ENCODE results near the gene DCXR. TPM values are rescaled to one million over a fixed set of nuclear protein-coding genes. Genes with fewer than 3 reads are reported as not detected.

Gene DCXR
- total RNA-seq, 1 donor from 2014 or later: 36.5 TPM

DNA sequence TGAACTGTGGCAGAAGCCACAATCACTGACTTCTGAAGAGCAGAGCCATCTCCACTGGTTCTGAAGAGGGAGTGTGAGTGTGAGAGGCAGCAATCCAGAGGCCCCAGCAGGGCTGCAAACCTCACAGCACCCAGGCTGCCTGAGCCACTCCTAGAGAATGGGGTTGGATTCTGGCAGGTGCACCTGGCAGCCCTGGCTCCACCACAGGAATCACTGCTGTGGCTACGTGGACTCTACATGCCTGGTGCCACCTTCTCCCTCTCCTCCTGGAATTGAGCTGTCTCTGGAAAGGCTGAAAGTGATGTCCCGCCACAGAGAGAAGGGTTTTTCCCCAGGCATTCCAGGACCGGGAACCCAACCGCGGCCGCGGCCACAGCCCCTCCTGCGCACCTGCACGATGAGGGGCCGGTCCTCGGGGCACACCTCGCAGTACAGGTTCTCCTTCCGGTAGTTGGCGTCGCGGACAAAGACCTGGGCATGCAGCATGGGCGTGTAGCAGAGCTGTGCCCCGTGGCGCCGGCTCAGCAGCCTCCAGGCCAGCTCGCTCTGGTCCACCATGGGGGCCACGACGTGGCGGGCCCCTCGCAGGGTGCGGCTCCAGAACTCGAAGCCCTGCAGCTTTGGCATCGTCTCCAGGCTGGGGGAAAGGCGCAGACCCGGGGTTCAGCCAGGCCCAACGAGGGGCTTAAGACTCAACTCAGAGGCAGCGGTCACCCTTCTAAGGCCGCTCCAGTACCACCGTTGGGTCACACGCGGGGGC lies 27.1 kb upstream of the DCXR start:
- Mint-ChIP-seq H3K27me3 (ENCODE audit: insufficient read depth, low read depth) (peaks cover 5% of the 10 kb centered on the region), H3K36me3 (peaks cover 3% of the 10 kb centered on the region), H3K9me3 (no peaks in the 10 kb centered on the region), H3K27ac (no peak overlapping the region), H3K4me1 (peaks cover 10% of the 10 kb centered on the region), H3K4me3 (peak overlapping the region; percentile 80)
- Histone ChIP-seq H3K27ac (no peak overlapping the region), H3K4me1 (peaks cover 6% of the 10 kb centered on the region), H2AFZ (replicated peaks) (no peak overlapping the region), H3F3A (ENCODE audit: low read depth) (no peaks in the 10 kb centered on the region), H3K27me3 (no peaks in the 10 kb centered on the region), H4K20me1 (ENCODE audit: low read depth) (no peaks in the 10 kb centered on the region), H3K9me3 (ENCODE audit: low read depth) (no peaks in the 10 kb centered on the region), H3K9ac (peak overlapping the region; percentile 87), H3K36me3 (no peaks in the 10 kb centered on the region), H3K4me3 (peak overlapping the region; percentile 76), H3K4me2 (peak overlapping the region; percentile 100), H3K79me2 (ENCODE audit: low read depth) (peaks cover 12% of the 10 kb centered on the region)
- DNase-seq (ENCODE audit: low spot score): no peak
- TF ChIP-seq EZH2phosphoT487 (IDR thresholded peaks at IDR 0.05) (no peak), EZH2 (IDR thresholded peaks at IDR 0.05) (no peak)
- TF ChIP-seq, protein P1, sequence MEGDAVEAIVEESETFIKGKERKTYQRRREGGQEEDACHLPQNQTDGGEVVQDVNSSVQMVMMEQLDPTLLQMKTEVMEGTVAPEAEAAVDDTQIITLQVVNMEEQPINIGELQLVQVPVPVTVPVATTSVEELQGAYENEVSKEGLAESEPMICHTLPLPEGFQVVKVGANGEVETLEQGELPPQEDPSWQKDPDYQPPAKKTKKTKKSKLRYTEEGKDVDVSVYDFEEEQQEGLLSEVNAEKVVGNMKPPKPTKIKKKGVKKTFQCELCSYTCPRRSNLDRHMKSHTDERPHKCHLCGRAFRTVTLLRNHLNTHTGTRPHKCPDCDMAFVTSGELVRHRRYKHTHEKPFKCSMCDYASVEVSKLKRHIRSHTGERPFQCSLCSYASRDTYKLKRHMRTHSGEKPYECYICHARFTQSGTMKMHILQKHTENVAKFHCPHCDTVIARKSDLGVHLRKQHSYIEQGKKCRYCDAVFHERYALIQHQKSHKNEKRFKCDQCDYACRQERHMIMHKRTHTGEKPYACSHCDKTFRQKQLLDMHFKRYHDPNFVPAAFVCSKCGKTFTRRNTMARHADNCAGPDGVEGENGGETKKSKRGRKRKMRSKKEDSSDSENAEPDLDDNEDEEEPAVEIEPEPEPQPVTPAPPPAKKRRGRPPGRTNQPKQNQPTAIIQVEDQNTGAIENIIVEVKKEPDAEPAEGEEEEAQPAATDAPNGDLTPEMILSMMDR (IDR thresholded peaks at IDR 0.05): no peak

DNA sequence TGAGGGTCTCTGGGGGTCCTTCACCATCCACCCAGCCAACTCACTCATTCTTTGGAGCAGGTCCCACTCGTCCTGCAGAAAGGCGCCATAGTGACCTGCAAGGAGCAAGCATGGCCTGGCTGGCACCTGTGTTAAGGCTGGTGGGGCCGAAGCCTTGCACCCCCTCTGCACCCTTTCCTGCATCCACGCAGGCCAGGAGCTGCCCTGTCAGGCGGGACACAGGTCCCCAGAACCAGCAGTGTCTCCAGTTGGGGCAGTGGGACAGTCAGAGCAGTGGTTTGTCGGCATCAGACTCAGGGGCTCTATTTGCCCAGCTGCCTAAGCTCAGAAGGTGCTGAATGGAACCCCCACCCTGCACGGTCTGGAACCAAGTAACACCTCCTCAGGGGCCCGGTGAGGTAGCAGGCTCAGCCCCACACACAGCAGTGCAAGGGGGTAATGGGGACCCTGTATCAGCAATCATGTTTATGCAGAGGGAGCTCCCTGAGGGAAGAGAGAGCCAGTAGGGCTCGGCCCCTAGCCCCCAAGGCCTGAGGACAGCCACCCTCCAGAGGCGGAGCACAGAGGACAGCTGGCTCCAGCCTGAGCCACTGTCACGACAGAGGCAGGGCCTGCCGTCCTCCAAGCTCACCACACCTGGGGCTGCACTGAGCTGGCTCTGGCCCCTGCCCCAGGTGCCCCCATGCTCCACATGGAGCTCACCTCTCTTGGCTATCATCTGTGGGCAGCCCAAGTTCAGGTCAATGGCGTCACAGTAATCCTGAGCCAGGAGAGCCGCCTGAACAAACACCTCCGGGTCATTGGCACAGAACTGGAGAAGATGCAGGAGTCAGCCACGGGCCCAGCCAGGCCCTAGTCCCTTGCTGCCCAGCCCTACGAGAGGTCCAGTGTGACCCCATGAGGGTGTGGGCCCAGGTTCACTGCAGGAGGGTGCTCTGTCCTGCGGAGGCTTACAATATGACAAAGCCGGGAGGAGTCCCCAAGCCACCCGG lies 26.2 kb upstream of the DCXR start:
- Histone ChIP-seq H2AFZ (replicated peaks) (no peak overlapping the region), H3K27ac (no peak overlapping the region), H3K9me3 (ENCODE audit: low read depth) (no peaks in the 10 kb centered on the region), H3K79me2 (ENCODE audit: low read depth) (peaks cover 12% of the 10 kb centered on the region), H3K4me3 (no peak overlapping the region), H3K4me1 (peaks cover 6% of the 10 kb centered on the region), H3F3A (ENCODE audit: low read depth) (no peaks in the 10 kb centered on the region), H3K9ac (no peak overlapping the region), H4K20me1 (ENCODE audit: low read depth) (no peaks in the 10 kb centered on the region), H3K4me2 (peak overlapping the region; percentile 100), H3K36me3 (no peaks in the 10 kb centered on the region), H3K27me3 (no peaks in the 10 kb centered on the region)
- Mint-ChIP-seq H3K4me1 (peaks cover 10% of the 10 kb centered on the region), H3K9me3 (no peaks in the 10 kb centered on the region), H3K36me3 (peaks cover 3% of the 10 kb centered on the region), H3K4me3 (peak overlapping the region; percentile 80), H3K27ac (no peak overlapping the region), H3K27me3 (ENCODE audit: insufficient read depth, low read depth) (peaks cover 5% of the 10 kb centered on the region)
- DNase-seq (ENCODE audit: low spot score): no peak
- TF ChIP-seq EZH2 (IDR thresholded peaks at IDR 0.05) (no peak), EZH2phosphoT487 (IDR thresholded peaks at IDR 0.05) (no peak)
- TF ChIP-seq, protein P1 (IDR thresholded peaks at IDR 0.05): no peak

DNA sequence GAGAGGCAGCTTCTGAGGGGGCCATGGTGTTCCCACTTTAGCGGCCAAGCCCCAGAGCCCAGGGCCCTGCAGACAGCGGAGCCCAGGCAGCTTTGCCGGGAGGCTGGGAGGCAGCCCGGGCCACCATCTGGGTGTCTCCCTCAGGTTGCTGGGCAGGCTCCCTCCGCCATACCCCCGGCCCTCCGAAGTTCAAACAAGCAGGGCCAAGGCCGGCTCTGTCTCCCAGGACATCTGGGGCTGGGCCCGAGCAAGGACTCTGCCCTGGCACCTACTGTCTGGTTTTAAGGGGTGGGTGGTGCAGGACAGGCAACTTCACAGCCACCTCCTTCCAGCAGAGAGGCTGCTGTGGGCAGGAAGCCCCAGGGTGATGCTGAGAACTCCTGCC lies 25.5 kb upstream of the DCXR start:
- H3K27me3 Mint-ChIP-seq (ENCODE audit: insufficient read depth, low read depth): peaks cover 5% of the 10 kb centered on the region

More for the DNA sequence above, 25.5 kb upstream of the DCXR start:
- no peak overlapping the region for H3K27ac ChIP-seq
- H3K9me3 ChIP-seq (ENCODE audit: low read depth): no peaks in the 10 kb centered on the region
- H3K9me3 Mint-ChIP-seq: no peaks in the 10 kb centered on the region
- peaks cover 10% of the 10 kb centered on the region for H3K4me1 Mint-ChIP-seq
- no peak overlapping the region for H3K27ac Mint-ChIP-seq
- no peaks in the 10 kb centered on the region for H3K36me3 ChIP-seq
- TF ChIP-seq EZH2 (IDR thresholded peaks at IDR 0.05) (no peak), EZH2phosphoT487 (IDR thresholded peaks at IDR 0.05) (no peak)
- TF ChIP-seq, protein P1 (IDR thresholded peaks at IDR 0.05): no peak
- no peak overlapping the region for H3K4me3 ChIP-seq
- H3K27me3 ChIP-seq: no peaks in the 10 kb centered on the region
- no peak overlapping the region for H3K4me3 Mint-ChIP-seq
- no peak overlapping the region for H3K4me2 ChIP-seq
- H3K79me2 ChIP-seq (ENCODE audit: low read depth): peaks cover 12% of the 10 kb centered on the region
- no peak overlapping the region for H2AFZ ChIP-seq (replicated peaks)
- H3K36me3 Mint-ChIP-seq: peaks cover 3% of the 10 kb centered on the region
- H3F3A ChIP-seq (ENCODE audit: low read depth): no peaks in the 10 kb centered on the region
- no peak overlapping the region for H3K9ac ChIP-seq
- H4K20me1 ChIP-seq (ENCODE audit: low read depth): no peaks in the 10 kb centered on the region
- DNase-seq (ENCODE audit: low spot score): no peak
- H3K4me1 ChIP-seq: peaks cover 6% of the 10 kb centered on the region

Measured in neural progenitor cell (in vitro differentiated cells).